Breast epithelium (tissue), 3 donors: Measurements from ENCODE around the gene CABLES1.

Experiments
- CTCF ChIP-seq, 3 donors: fragments of 450-650 bp; IDR thresholded peaks; one replicate each; pipeline ENCODE4 v1.5.1; 2016 to 2017; ENCODE audit warnings: antibody characterized with exemption in 3 of 3, mild to moderate bottlenecking in 3 of 3, moderate library complexity in 3 of 3
- POLR2A ChIP-seq: fragments of 450-650 bp; IDR thresholded peaks from one replicate; pipeline ENCODE4 v1.6.1; 2016; ENCODE audit warnings: antibody characterized with exemption, mild to moderate bottlenecking, moderate library complexity

DNA sequence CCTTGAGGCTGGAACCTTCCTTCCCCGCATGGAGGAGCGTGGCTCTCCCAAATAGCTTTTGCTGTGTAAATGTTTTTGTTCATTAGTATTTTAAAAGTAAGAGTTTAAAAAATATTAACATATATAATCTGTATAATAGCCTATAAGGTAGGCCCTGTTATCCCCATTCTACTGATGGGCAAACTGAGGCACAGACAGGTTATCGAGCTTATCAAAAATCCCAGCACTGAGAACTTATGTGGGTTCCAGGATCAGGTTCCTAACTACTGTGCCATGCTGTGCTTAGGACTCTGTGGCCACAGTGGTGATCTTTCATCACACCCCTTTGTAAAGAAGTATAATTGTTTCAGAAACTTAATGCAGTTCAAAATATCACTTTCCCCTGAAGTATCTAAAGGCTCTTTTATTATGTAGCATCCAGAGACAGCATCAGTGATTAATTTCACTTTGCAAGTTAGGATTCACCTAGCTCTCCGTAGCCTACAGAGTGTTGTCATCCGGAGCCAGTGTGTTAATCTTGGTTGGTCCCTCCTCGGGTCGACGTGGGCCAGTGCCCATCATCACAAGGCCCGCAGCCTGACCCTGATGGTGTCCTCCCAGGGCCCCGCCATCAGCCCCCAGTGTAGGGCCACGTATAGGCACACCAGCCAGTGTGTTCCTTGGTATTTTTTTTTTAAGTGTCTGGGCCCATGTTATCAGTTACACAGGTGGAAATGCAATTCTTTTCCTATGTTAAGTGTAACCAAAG, 28.7 kb downstream of the CABLES1 start:
- TF ChIP-seq POLR2A = no peak
- no peak for TF ChIP-seq CTCF (IDR thresholded peaks at IDR 0.05)
